HepG2 (cell line): ENCODE data around the gene SCAF11. TPM values are rescaled to one million over a fixed set of nuclear protein-coding genes. Genes with fewer than 3 reads are reported as not detected.

Experiments used
- ARNT2 ChIP-seq: sonication (generic); formaldehyde crosslinking; IDR thresholded peaks from 2 replicates; pipeline ENCODE4 v1.8.0; 2022; ENCODE audit warnings: mild to moderate bottlenecking, low read depth, missing genetic modification reagents, moderate library complexity
- ELF1 ChIP-seq: sonication (generic); formaldehyde crosslinking; IDR thresholded peaks from 2 replicates; pipeline ENCODE4 v1.4.0; 2020; ENCODE audit warnings: missing genetic modification reagents
- FOXO1 ChIP-seq: sonication (generic); formaldehyde crosslinking; IDR thresholded peaks from 2 replicates; pipeline ENCODE4 v1.4.0; 2020; ENCODE audit warnings: missing genetic modification reagents
- HNRNPH1 ChIP-seq: fragments of 200-400 bp; formaldehyde crosslinking; optimal IDR thresholded peaks from 2 replicates; pipeline ENCODE3; 2017; ENCODE audit warnings: mild to moderate bottlenecking, low read depth, low read length
- NR2F1 ChIP-seq, 2 experiments: fragments of 450-650 bp in 1 of 2; formaldehyde crosslinking in 1 of 2; IDR thresholded peaks; 2 replicates each; pipeline versions ENCODE4 v1.5.0 to v1.6.1; 2016 to 2020; ENCODE audit warnings: mild to moderate bottlenecking in 1 of 2, missing compliant biosample characterization in 1 of 2, missing genetic modification reagents in 1 of 2, moderate library complexity in 1 of 2
- NR2F6 ChIP-seq, 2 experiments: IDR thresholded peaks; 2 replicates each; pipeline ENCODE4 v1.6.1; 2016; ENCODE audit warnings: antibody characterized with exemption in 1 of 2, mild to moderate bottlenecking in 1 of 2
- PBX3 ChIP-seq: sonication (generic); formaldehyde crosslinking; IDR thresholded peaks from 2 replicates; pipeline ENCODE4 v1.8.1; 2023; ENCODE audit warnings: missing genetic modification reagents, inconsistent platforms, borderline replicate concordance
- RFXANK ChIP-seq: IDR thresholded peaks from 2 replicates; pipeline ENCODE4 v1.6.1; 2016
- ZNF713 ChIP-seq: sonication (generic); formaldehyde crosslinking; IDR thresholded peaks from 2 replicates; pipeline ENCODE4 v1.4.0; 2020; ENCODE audit warnings: mild to moderate bottlenecking, missing genetic modification reagents
- ZSCAN20 ChIP-seq: sonication (generic); formaldehyde crosslinking; IDR thresholded peaks from 2 replicates; pipeline ENCODE4 v1.4.0; 2020; ENCODE audit warnings: missing genetic modification reagents, mild to moderate bottlenecking, borderline replicate concordance
- ZSCAN5A ChIP-seq: sonication (generic); formaldehyde crosslinking; IDR thresholded peaks from 2 replicates; pipeline ENCODE4 v1.8.0; 2022; ENCODE audit warnings: mild to moderate bottlenecking, missing genetic modification reagents, borderline replicate concordance
- polyA plus RNA-seq, 8 experiments: library from polyadenylated mRNA; depleted of rRNA in 3 of 8; stranded (reverse) in 7 of 8; unstranded in 1 of 8; fragments of >200 nt; fragmentation: Illumina TruSeq in 4 of 8; extraction: Trizol in 4 of 8; gene quantifications; 2 replicates each; pipeline versions ENCODE4 v1.2.1 to v1.2.3, GENCODE V29; 2011 to 2016; ENCODE audit warnings: low read depth in 4 of 8, missing spikeins in 1 of 8, mixed read lengths in 1 of 8; ENCODE audit not compliant: insufficient read depth in 1 of 8
- total RNA-seq, 5 experiments: library from RNA; depleted of rRNA; stranded (reverse); fragments of >200 nt; fragmentation: Illumina TruSeq; extraction: Trizol; gene quantifications; 2 replicates each; pipeline ENCODE4 v1.2.3, GENCODE V29; 2016; ENCODE audit warnings: low read depth in 1 of 5
- TF ChIP-seq, protein P1 (sequence below): sonication (generic); formaldehyde crosslinking; IDR thresholded peaks from 2 replicates; pipeline ENCODE4 v1.4.0; 2020; ENCODE audit warnings: mild to moderate bottlenecking, missing genetic modification reagents
- TF ChIP-seq, protein P2 (sequence below): sonication (generic); formaldehyde crosslinking; IDR thresholded peaks from 2 replicates; pipeline ENCODE4 v1.9.0; 2021; ENCODE audit warnings: mild to moderate bottlenecking, missing genetic modification reagents

The SCAF11 gene
- total and polyA plus RNA-seq, 2 of the 13 experiments (the other 11 are each of a cell fraction or from before 2014, with no cell fraction given), result 26.9 to 38.3 TPM

GRCh38 chr12:45990468-45991283 is at the start of gene SCAF11 (continued):
- TF ChIP-seq, protein P1, sequence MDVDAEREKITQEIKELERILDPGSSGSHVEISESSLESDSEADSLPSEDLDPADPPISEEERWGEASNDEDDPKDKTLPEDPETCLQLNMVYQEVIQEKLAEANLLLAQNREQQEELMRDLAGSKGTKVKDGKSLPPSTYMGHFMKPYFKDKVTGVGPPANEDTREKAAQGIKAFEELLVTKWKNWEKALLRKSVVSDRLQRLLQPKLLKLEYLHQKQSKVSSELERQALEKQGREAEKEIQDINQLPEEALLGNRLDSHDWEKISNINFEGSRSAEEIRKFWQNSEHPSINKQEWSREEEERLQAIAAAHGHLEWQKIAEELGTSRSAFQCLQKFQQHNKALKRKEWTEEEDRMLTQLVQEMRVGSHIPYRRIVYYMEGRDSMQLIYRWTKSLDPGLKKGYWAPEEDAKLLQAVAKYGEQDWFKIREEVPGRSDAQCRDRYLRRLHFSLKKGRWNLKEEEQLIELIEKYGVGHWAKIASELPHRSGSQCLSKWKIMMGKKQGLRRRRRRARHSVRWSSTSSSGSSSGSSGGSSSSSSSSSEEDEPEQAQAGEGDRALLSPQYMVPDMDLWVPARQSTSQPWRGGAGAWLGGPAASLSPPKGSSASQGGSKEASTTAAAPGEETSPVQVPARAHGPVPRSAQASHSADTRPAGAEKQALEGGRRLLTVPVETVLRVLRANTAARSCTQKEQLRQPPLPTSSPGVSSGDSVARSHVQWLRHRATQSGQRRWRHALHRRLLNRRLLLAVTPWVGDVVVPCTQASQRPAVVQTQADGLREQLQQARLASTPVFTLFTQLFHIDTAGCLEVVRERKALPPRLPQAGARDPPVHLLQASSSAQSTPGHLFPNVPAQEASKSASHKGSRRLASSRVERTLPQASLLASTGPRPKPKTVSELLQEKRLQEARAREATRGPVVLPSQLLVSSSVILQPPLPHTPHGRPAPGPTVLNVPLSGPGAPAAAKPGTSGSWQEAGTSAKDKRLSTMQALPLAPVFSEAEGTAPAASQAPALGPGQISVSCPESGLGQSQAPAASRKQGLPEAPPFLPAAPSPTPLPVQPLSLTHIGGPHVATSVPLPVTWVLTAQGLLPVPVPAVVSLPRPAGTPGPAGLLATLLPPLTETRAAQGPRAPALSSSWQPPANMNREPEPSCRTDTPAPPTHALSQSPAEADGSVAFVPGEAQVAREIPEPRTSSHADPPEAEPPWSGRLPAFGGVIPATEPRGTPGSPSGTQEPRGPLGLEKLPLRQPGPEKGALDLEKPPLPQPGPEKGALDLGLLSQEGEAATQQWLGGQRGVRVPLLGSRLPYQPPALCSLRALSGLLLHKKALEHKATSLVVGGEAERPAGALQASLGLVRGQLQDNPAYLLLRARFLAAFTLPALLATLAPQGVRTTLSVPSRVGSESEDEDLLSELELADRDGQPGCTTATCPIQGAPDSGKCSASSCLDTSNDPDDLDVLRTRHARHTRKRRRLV (CRISPR knock-in tag), result no peak; the same call in 1 of the 2 replicates
- TF ChIP-seq ELF1 (CRISPR knock-in tag), result peak; percentile 73; the same call in 1 of the 2 replicates
- 0 out of 2 replicates have a peak, but pooled peaks have one; percentile 51 for TF ChIP-seq NR2F6 (IDR thresholded peaks at IDR 0.05)
- TF ChIP-seq NR2F6 (CRISPR knock-in tag; IDR thresholded peaks at IDR 0.05), result peak; percentile 79; the same call in 1 of the 2 replicates
- no peak for TF ChIP-seq RFXANK (CRISPR knock-in tag)
- peak; percentile 93 for TF ChIP-seq ZSCAN5A (CRISPR knock-in tag)
- 0 out of 4 replicates have a peak, but pooled peaks of 1 of the 2 experiments have one; percentile 52 for TF ChIP-seq NR2F1 (CRISPR knock-in tag; IDR thresholded peaks at IDR 0.05)
- TF ChIP-seq HNRNPH1, result peak; percentile 56
- no peak; the same call in 1 of the 2 replicates for TF ChIP-seq ZSCAN20
- peak; percentile 57; the same call in 1 of the 2 replicates for TF ChIP-seq ARNT2 (CRISPR knock-in tag)
- TF ChIP-seq PBX3 (CRISPR knock-in tag), result peak; percentile 78; the same call in 1 of the 2 replicates
- TF ChIP-seq FOXO1 (CRISPR knock-in tag), result peak; percentile 83
- peak; percentile 63; the same call in 1 of the 2 replicates for TF ChIP-seq ZNF713 (CRISPR knock-in tag)
- TF ChIP-seq, protein P2, sequence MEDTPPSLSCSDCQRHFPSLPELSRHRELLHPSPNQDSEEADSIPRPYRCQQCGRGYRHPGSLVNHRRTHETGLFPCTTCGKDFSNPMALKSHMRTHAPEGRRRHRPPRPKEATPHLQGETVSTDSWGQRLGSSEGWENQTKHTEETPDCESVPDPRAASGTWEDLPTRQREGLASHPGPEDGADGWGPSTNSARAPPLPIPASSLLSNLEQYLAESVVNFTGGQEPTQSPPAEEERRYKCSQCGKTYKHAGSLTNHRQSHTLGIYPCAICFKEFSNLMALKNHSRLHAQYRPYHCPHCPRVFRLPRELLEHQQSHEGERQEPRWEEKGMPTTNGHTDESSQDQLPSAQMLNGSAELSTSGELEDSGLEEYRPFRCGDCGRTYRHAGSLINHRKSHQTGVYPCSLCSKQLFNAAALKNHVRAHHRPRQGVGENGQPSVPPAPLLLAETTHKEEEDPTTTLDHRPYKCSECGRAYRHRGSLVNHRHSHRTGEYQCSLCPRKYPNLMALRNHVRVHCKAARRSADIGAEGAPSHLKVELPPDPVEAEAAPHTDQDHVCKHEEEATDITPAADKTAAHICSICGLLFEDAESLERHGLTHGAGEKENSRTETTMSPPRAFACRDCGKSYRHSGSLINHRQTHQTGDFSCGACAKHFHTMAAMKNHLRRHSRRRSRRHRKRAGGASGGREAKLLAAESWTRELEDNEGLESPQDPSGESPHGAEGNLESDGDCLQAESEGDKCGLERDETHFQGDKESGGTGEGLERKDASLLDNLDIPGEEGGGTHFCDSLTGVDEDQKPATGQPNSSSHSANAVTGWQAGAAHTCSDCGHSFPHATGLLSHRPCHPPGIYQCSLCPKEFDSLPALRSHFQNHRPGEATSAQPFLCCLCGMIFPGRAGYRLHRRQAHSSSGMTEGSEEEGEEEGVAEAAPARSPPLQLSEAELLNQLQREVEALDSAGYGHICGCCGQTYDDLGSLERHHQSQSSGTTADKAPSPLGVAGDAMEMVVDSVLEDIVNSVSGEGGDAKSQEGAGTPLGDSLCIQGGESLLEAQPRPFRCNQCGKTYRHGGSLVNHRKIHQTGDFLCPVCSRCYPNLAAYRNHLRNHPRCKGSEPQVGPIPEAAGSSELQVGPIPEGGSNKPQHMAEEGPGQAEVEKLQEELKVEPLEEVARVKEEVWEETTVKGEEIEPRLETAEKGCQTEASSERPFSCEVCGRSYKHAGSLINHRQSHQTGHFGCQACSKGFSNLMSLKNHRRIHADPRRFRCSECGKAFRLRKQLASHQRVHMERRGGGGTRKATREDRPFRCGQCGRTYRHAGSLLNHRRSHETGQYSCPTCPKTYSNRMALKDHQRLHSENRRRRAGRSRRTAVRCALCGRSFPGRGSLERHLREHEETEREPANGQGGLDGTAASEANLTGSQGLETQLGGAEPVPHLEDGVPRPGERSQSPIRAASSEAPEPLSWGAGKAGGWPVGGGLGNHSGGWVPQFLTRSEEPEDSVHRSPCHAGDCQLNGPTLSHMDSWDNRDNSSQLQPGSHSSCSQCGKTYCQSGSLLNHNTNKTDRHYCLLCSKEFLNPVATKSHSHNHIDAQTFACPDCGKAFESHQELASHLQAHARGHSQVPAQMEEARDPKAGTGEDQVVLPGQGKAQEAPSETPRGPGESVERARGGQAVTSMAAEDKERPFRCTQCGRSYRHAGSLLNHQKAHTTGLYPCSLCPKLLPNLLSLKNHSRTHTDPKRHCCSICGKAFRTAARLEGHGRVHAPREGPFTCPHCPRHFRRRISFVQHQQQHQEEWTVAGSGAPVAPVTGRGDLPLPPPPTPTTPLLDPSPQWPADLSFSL, result no peak
